Nephron (organoid): Measurements from ENCODE around the gene TNFRSF6B.

Source experiments
- H3K27ac Mint-ChIP-seq, 3 experiments: 2 replicates each; pipeline ENCODE4 v1.8.0; 2020; ENCODE audit warnings: mixed read lengths in 3 of 3, mild to moderate bottlenecking in 2 of 3, moderate library complexity in 1 of 3
- H3K27me3 Mint-ChIP-seq: 2 replicates; pipeline ENCODE4 v1.8.0; 2021; ENCODE audit warnings: low read depth, mild to moderate bottlenecking, moderate library complexity, mixed read lengths
- H3K36me3 Mint-ChIP-seq: 2 replicates; pipeline ENCODE4 v1.8.0; 2020; ENCODE audit warnings: low read depth, mixed read lengths
- H3K4me1 Mint-ChIP-seq: 2 replicates; pipeline ENCODE4 v1.8.0; 2020; ENCODE audit warnings: mixed read lengths
- H3K4me3 Mint-ChIP-seq, 3 experiments: 2 replicates each; pipeline ENCODE4 v1.8.0; 2020; ENCODE audit warnings: mild to moderate bottlenecking in 3 of 3, mixed read lengths in 3 of 3, moderate library complexity in 2 of 3
- H3K9me3 Mint-ChIP-seq: 2 replicates; pipeline ENCODE4 v1.8.0; 2020; ENCODE audit warnings: mixed read lengths
- TF ChIP-seq, protein P1 (sequence below), 3 experiments: fragments of 200-600 bp; sonication (generic); IDR thresholded peaks; one replicate each; pipeline ENCODE4 v1.5.0; 2021; ENCODE audit warnings: antibody characterized with exemption in 3 of 3; ENCODE audit not compliant: unreplicated experiment in 3 of 3

Gene TNFRSF6B

DNA sequence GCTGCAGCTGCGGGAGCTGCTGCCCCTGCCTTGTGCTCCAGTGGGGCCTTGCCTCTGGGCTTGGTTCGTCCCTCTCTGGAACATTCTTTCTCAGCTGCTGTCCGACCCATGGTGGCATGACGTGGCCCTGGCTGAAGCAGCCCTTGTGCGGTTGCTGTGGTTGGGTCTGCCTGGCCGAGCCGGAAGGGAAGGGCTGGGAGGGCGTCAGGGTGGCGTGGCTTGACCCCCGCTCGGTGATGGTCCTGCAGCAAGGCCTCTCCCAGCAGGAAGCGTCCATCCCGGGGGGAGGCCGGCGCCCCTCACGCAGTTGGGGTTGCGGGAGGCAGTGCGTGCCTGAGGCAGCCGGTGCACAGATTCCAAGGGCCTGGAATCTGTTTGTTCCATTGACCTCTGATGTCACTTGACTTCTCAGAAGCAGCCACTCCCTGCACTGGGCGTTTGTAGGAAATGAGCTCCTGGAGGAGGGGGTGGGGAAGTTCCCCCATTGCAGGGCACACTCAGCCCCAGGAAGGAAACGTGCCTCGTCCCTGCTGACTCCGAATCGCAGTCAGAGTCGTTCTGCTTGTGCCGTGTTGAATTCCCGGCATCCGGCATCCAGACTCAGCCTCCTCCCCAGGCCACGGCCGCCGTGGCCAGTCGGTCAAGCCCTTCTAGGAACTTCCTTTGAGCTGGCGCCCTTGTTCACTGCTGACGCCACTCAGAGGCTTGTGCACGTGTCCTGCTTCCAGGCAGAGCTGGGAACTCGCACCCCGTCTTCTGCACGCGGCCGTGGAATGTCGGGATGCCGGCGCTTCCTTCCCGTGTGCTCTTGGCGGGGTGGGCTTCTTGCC is 9.7 kb upstream of the TNFRSF6B start:
- Mint-ChIP-seq H3K36me3 (peaks cover 4% of the 10 kb centered on the region), H3K9me3 (no peaks in the 10 kb centered on the region), H3K4me1 (no peaks in the 10 kb centered on the region), H3K27ac (peak overlapping the region in 1 of 3 experiments; percentile 45), H3K27me3 (no peaks in the 10 kb centered on the region), H3K4me3 (no peak overlapping the region)
- TF ChIP-seq, protein P1, sequence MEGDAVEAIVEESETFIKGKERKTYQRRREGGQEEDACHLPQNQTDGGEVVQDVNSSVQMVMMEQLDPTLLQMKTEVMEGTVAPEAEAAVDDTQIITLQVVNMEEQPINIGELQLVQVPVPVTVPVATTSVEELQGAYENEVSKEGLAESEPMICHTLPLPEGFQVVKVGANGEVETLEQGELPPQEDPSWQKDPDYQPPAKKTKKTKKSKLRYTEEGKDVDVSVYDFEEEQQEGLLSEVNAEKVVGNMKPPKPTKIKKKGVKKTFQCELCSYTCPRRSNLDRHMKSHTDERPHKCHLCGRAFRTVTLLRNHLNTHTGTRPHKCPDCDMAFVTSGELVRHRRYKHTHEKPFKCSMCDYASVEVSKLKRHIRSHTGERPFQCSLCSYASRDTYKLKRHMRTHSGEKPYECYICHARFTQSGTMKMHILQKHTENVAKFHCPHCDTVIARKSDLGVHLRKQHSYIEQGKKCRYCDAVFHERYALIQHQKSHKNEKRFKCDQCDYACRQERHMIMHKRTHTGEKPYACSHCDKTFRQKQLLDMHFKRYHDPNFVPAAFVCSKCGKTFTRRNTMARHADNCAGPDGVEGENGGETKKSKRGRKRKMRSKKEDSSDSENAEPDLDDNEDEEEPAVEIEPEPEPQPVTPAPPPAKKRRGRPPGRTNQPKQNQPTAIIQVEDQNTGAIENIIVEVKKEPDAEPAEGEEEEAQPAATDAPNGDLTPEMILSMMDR (IDR thresholded peaks at IDR 0.05; ENCODE audit: unreplicated experiment in 3 of 3): no peak

GRCh38 chr20:63687419-63688178 is 8.9 kb upstream of the TNFRSF6B start:
- TF ChIP-seq, protein P1 (IDR thresholded peaks at IDR 0.05; ENCODE audit: unreplicated experiment in 3 of 3): no peak
- H3K36me3 Mint-ChIP-seq: peaks cover 7% of the 10 kb centered on the region
- H3K9me3 Mint-ChIP-seq: no peaks in the 10 kb centered on the region
- H3K4me3 Mint-ChIP-seq: no peak overlapping the region
- no peak overlapping the region for H3K27ac Mint-ChIP-seq
- H3K4me1 Mint-ChIP-seq: no peaks in the 10 kb centered on the region
- no peaks in the 10 kb centered on the region for H3K27me3 Mint-ChIP-seq

- Mint-ChIP-seq H3K9me3 (no peaks in the 10 kb centered on the region), H3K27me3 (no peaks in the 10 kb centered on the region), H3K27ac (no peak overlapping the region), H3K36me3 (peaks cover 7% of the 10 kb centered on the region), H3K4me3 (no peak overlapping the region), H3K4me1 (no peaks in the 10 kb centered on the region)
- TF ChIP-seq, protein P1 (IDR thresholded peaks at IDR 0.05; ENCODE audit: unreplicated experiment in 3 of 3): no peak
Measured at GRCh38 chr20:63688228-63689045, 8.0 kb upstream of the TNFRSF6B start.

- no peak overlapping the region for H3K4me3 Mint-ChIP-seq
- TF ChIP-seq, protein P1 (IDR thresholded peaks at IDR 0.05; ENCODE audit: unreplicated experiment in 3 of 3): no peak
- no peaks in the 10 kb centered on the region for H3K9me3 Mint-ChIP-seq
- no peak overlapping the region for H3K27ac Mint-ChIP-seq
- no peaks in the 10 kb centered on the region for H3K4me1 Mint-ChIP-seq
- no peaks in the 10 kb centered on the region for H3K27me3 Mint-ChIP-seq
- peaks cover 8% of the 10 kb centered on the region for H3K36me3 Mint-ChIP-seq
Measured at GRCh38 chr20:63689046-63690002, 7.1 kb upstream of the TNFRSF6B start.
